ENCODE results near the gene MLH1.

Gene MLH1

DNA sequence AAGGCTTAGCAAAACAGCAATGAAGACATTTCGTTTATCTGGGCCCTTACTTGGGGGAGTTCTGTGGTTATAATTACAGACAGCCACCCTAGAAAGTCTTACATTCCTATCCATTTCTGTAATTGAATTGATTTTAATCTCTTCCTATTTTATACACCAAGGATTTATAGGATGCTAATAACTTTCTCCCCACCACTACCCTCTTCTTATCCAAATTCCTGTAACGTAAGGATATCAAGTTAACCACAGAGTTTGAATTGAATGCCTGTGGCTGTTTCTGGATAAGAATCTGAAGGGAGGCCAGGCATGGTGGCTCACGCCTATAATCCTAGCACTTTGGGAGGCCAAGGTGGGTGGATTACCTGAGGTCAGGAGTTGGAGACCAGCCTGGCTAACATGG lies 78.6 kb downstream of the MLH1 start:
- DNase-seq (ENCODE audit: low spot score), result no peak
- in situ Hi-C loops (cut with MboI; ENCODE audit: low sequenced_read_pairs, unreplicated experiment), result no loop called here
- no peak for TF ChIP-seq CTCF (IDR thresholded peaks at IDR 0.05; ENCODE audit: borderline replicate concordance, control extremely low read depth, extremely low read depth, insufficient read depth, missing control alignments)

DNA sequence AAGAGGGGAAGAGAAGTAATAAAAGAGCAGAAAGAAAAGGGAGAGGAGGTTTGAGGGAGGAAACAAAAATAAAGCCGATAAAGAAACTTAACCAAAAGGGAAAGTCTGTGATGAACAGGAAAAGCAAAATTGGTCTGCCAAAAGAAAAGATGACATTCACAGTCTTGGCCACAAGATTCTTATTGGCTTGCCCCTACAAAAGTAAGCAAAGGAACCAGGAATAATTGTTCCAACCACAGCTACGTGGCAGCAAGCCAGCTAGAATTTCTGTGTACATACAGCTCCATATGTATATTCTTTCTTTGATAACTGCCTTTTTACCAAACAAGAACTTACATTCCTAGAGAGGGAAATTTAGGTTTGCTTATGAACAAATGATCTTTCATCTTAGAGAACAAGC lies 79.6 kb downstream of the MLH1 start:
- in situ Hi-C loops (cut with MboI; ENCODE audit: low sequenced_read_pairs, unreplicated experiment), result no loop called here
- no peak for DNase-seq (ENCODE audit: low spot score)
- no peak for TF ChIP-seq CTCF (IDR thresholded peaks at IDR 0.05; ENCODE audit: borderline replicate concordance, control extremely low read depth, extremely low read depth, insufficient read depth, missing control alignments)

DNA sequence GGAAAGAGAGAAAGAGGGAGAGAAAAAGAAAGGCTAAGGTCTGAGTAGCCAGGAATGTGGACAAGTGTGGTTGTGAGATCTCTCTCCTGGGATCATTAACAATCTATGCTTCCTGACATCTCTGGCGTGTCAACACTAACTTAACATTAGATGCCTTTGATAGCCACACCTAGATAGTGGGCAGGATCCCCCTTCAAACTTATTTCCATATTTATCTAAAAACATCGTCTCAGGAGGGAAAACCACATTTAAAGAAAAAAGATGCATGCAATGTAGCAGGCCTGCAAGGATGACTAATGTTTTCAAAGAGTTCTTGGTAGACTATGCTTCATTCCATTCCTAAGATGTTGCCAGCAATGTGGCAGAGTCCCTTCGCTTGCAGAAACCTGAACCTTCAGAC lies 80.9 kb downstream of the MLH1 start:
- in situ Hi-C loops (cut with MboI; ENCODE audit: low sequenced_read_pairs, unreplicated experiment), result no loop called here
- no peak for TF ChIP-seq CTCF (IDR thresholded peaks at IDR 0.05; ENCODE audit: borderline replicate concordance, control extremely low read depth, extremely low read depth, insufficient read depth, missing control alignments)
- DNase-seq (ENCODE audit: low spot score), result no peak

GRCh38 chr3:37075955-37076354 lies 82.6 kb downstream of the MLH1 start:
- DNase-seq (ENCODE audit: low spot score), result no peak
- in situ Hi-C loops (cut with MboI; ENCODE audit: low sequenced_read_pairs, unreplicated experiment), result no loop called here

DNA sequence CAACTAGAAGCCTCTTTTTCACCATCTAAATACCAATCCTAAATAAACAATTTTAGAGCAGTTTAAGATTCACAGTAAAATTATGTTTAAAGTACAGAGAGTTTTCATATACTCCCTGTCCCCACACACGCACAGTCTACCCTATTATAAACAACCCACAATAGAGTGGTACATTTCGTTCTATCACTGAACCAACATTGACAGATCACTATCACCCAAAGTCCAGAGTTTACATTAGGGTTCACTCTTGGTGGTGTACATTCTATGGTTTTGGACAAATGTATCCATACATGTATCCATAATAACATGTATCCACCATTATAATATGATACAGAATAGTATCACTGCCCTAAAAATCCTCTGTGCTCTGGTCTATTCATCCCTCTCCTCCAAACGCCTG lies 89.0 kb downstream of the MLH1 start:
- in situ Hi-C loops (cut with MboI; ENCODE audit: low sequenced_read_pairs, unreplicated experiment), result no loop called here
- no peak for TF ChIP-seq CTCF (IDR thresholded peaks at IDR 0.05; ENCODE audit: borderline replicate concordance, control extremely low read depth, extremely low read depth, insufficient read depth, missing control alignments)
- no peak for DNase-seq (ENCODE audit: low spot score)

More at GRCh38 chr3:37075955-37076354, 82.6 kb downstream of the MLH1 start:
- no peak for TF ChIP-seq CTCF (IDR thresholded peaks at IDR 0.05; ENCODE audit: borderline replicate concordance, control extremely low read depth, extremely low read depth, insufficient read depth, missing control alignments)

- in situ Hi-C loops (cut with MboI; ENCODE audit: low sequenced_read_pairs, unreplicated experiment), result no loop called here
- no peak for TF ChIP-seq CTCF (IDR thresholded peaks at IDR 0.05; ENCODE audit: borderline replicate concordance, control extremely low read depth, extremely low read depth, insufficient read depth, missing control alignments)
Observed at GRCh38 chr3:37086918-37087317, 93.6 kb downstream of the MLH1 start.

DNA sequence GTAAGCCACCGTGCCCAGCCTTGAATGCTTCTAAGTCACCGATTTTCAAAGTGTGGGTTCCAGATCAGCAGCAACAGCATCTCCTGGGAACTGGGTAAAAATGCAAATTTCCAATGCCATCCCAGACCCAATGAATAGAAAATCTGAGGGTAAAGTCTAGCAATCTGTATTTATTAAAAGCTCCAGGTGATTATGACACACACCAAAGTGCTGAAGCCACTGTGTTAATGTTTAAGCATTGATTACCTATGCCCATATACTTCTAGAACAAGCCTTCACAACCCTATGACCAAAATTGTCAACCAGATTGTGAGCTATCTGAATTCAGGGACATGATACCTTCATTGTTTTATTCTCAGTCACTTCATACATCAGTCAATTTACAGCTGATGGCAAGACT lies 94.6 kb downstream of the MLH1 start:
- DNase-seq (ENCODE audit: low spot score), result no peak
- in situ Hi-C loops (cut with MboI; ENCODE audit: low sequenced_read_pairs, unreplicated experiment), result no loop called here
- no peak for TF ChIP-seq CTCF (IDR thresholded peaks at IDR 0.05; ENCODE audit: borderline replicate concordance, control extremely low read depth, extremely low read depth, insufficient read depth, missing control alignments)

More at GRCh38 chr3:37086918-37087317, 93.6 kb downstream of the MLH1 start:
- DNase-seq (ENCODE audit: low spot score), result no peak
